DMS 273 treated with DMSO at 0.1 percent for 48 hours (cell line): ENCODE data around the gene PYCARD.
"Not testable (repeated sequence)": the region's sequence is repeated elsewhere in the genome, so short reads cannot be mapped to it uniquely, and the experiment has no call there.

ENCODE experiments used
- DNase-seq: peaks from one replicate; lab custom pipeline; 2025; lab: John Stamatoyannopoulos, UW

Gene PYCARD

DNA sequence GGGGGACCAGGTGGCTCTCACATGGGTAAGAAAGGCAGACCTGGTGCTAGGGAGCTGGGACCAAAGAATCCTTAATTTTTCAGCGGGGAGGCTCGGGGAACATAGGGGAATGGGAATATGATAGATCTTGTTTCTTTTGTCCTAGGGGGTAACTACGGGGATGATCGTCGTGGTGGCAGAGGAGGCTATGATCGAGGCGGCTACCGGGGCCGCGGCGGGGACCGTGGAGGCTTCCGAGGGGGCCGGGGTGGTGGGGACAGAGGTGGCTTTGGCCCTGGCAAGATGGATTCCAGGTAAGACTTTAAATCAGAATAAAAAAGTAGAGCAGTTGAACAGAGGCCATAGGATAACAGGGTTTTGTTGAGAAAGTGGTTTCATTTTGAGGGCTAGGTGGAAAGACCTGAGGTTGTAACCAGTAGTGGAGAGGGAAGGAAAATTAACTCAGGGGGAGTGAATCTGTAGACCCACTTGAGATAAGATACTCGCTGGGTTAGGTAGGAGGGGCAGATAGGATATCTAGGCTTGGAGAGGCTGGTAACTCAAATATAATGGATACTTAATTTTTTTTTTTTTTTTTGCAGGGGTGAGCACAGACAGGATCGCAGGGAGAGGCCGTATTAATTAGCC, 11.6 kb downstream of the PYCARD start:
- no peak for DNase-seq

DNA sequence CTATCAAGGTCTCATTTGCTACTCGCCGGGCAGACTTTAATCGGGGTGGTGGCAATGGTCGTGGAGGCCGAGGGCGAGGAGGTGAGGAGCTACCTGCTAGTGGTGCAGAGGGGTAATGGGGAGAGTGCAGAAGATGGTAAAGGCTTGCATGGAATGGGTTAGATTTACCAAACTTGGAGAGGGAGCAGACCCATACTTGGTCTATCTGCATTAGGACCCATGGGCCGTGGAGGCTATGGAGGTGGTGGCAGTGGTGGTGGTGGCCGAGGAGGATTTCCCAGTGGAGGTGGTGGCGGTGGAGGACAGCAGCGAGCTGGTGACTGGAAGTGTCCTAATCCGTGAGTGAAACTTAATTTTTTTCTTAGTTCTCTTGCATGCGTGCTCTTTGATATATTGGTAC, 12.5 kb downstream of the PYCARD start:
- no peak for DNase-seq

DNA sequence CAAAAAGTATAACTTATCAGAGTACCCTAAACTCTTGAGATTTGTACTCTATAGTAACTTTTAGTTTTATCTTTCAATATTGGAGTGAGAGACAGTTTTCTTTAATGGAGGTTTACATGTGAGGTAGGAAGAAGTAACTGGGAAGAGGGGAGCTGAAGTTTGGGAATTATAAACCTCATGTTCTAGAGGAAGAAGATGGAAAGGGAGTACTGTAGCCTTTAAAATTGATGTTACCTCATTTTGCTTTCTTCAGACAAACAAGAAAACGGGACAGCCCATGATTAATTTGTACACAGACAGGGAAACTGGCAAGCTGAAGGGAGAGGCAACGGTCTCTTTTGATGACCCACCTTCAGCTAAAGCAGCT, 13.2 kb downstream of the PYCARD start:
- no peak for DNase-seq

DNA sequence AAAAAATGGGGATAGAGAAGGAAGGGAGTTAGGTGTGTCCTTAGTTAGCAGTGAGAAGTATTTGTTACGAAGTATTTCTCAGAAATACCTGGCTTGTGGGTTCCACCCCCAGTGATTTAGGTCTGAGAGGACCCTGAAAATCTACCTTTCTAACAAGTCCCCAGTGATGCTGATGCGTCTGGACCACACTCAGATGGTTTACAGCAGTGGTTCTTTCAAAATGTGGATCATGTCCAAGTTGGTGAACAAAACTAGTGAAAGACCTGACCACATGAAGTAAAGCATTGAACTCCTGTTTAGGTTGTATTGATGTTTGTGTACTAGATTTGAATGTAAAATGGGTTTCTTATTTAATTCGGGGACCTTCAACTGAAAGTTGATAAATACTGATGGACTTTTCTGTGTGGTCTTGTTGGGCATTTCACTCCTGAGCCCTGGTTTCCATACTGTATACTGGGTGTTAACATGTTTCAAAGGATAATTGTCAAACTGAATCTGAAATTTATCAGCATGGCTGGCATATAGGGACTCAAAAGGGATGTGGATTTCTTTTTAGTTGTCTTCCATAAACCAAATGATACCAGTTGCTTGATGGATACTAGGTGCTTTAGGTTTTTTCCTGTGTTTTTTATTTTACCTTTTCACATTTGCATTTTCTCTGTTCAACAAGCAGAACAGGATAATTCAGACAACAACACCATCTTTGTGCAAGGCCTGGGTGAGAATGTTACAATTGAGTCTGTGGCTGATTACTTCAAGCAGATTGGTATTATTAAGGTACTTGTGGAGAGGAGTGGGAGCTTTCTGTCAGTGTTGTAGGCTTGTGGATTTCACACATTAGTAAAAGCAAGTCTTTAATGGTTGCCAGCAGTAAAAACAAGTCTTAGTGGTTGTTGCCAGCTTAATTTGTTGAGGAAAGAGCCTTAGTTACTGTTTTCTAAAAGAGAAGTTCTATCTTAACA, 13.8 kb downstream of the PYCARD start:
- DNase-seq, result no peak

DNA sequence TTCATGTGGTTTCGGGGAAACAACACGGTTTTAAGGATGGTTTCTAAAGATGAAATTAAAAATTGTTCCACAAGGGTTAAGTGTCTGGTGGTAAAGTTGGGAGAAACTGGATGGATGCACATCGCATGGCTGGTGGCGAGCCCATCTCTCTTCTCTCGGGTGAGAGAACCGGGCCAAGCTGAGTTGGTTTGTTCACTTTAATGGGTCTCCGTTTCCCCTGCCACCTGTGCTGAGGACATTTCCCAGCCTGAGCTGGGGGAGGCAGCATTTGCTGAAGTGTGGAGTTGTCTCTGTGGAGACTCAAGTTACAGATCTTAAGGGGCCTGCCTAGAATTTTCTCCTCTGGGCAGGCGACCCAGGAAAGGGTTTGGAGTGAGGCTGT, 14.8 kb downstream of the PYCARD start:
- no peak for DNase-seq

DNA sequence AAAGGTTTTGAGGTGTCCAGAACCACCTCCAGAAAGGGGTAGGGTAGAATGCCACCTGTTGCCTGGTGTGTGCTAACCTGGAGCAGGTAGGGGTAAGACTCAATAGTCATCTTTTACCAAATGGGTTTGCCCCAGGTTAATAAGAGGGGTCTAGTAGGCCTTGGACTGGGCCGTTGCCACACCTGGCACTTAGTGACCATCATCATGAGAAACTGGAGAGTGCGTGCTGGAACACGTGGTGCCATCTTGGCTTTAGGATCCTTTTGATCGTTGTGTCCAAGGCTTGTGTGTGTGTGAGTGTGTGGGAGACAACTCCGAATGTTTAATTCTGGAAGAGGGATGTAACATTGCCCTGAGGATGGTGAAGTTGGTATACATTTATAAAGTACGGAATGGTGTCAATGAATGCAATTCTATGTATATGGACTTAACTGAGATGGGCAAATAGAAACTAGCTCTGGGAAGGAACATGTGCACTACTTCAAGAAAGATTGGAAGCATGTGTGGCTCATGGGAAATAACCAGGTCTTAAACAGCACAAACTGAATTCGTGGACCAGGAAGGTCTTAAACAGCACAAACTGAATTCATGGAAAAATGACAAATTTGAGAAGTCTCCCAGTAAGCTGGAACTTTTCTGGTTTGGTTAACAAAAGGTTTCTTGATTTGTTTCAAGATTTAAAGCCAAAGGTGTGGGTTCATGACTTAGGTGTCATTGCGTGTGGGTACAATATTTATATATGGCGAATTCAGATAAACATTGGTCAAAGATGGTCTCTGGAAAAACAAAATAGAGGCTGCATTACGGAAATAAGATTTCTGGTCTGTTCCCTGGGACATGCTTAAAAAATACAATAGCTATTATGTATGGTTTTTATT, 15.4 kb downstream of the PYCARD start:
- no peak for DNase-seq

DNA sequence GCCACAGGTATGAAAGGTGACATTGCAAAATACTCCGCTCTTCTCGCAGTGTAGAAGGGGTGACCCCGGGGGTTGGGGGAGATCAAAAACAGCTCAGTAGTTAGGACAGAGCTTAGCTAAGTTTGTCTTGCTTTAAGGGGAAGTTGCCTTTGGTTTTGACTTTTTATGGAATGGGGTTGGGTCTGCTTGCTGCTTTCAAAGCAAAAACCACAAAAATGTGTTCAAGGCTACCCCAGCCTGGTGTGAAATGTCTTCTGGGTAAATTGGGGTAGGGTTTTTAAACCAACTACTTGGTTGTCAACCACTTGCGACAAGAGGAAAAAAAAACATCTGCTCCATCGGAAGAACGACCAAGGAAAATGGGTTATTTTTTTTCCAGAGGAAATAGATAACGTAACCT, 16.4 kb downstream of the PYCARD start:
- DNase-seq, result no peak

DNA sequence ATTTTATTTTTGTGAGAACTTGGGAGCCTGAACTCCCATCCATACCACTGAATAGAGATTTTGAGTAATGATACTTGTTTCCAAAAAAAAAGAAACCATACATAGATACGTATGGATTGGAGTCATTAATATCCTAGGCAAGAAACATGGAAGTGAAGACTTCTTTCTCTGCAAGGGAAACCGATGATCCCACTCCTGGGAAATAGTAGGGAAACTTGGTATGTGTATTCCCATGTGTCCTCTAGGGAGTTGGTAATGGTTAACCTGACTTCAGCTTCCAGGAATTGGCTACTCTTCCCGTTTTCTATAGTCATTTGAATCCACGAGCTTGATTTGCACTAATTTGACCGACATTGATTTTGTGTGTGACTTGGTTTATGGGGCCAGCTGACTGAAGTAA, 17.2 kb downstream of the PYCARD start:
- DNase-seq, result no peak

DNA sequence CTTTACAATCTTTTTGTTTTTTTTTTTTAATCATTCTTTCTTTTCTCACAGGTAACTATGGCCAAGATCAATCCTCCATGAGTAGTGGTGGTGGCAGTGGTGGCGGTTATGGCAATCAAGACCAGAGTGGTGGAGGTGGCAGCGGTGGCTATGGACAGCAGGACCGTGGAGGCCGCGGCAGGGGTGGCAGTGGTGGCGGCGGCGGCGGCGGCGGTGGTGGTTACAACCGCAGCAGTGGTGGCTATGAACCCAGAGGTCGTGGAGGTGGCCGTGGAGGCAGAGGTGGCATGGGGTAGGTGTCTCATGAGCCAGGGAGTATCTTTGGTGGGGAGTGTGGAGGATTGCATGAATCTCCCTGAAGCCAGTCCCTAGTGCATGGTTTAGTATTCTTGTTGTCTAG, 17.7 kb downstream of the PYCARD start:
- DNase-seq, result no peak

DNA sequence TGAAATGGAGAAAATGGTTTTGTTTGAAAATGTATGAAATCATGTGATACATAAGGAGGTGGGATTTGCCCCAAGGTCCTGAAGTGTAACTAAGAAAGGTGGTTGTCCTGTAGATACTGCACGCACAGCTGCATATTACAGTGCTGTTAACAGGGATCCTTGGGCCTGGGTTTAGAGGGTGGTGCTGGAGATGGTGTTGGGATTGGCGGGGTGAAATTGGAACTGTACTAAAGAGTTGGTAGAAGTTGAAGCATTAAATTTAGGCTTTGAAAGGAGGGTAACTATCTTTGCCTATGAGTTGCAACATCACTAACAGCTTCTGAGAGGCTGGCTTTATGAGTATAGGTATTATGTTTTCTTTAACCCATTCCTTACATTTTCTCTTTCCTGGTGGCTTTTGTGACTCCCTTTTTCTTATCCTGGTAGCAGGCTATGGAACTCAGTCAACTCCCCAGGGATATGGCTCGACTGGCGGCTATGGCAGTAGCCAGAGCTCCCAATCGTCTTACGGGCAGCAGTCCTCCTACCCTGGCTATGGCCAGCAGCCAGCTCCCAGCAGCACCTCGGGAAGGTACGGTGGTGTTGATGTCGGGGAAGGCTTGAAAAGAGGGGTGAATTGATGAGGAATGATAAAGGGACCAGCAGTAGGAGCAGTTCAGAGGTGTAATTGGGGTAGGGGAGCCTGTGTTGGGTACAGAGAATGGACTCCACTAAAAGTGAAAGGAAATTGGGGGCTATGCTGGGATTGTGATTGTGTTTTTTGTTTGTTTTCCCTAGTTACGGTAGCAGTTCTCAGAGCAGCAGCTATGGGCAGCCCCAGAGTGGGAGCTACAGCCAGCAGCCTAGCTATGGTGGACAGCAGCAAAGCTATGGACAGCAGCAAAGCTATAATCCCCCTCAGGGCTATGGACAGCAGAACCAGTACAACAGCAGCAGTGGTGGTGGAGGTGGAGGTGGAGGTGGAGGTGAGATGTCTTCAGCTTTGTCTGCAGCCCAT, 18.8 kb downstream of the PYCARD start:
- DNase-seq, result no peak

DNA sequence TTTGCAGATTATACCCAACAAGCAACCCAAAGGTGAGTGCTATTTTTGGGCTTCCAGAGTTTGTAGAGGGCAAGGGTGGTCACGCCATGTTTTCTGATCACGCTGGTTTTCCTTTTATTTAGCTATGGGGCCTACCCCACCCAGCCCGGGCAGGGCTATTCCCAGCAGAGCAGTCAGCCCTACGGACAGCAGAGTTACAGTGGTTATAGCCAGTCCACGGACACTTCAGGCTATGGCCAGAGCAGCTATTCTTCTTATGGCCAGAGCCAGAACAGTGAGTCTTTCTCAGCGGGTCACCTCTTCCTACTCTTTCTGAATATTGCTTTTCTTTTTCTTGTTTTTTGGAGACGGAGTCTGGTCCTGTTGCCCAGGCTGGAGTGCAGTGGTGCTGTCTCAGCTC, 20.2 kb downstream of the PYCARD start:
- DNase-seq, result no peak

DNA sequence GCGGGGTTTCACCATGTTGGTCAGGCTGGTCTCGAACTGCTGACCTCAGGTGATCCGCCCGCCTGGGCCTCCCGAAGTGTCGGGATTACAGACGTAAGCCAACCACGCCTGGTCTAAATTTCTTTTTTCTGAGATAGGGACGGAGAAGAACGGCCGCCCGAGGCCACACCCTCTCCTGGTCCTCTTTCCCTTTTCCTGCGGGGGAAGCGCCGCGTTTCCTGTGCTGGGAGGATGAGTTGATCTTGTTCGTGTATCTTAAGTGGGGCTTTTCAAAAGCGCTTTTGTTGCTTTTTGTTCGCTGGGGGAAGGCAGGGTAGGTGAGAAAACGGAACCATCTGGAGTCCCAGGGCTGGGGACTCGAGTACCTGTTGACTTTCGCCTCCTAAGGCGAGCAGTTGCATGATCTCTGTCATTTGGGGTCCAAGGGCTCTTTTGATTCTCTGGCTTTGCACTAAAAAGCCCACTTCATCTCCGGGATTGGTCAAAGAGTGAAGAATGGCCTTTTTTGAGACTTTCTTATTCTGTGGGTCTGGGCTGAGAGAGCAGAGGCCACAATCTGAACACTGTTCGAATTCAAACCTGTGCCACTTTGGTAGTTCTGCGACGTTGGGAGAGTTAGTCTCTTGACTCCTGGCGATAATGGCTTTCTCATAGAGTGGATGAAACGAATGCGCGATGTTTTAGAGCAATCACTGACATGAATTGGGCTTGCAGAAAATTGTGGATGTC, 21.3 kb downstream of the PYCARD start:
- no peak for DNase-seq

DNA sequence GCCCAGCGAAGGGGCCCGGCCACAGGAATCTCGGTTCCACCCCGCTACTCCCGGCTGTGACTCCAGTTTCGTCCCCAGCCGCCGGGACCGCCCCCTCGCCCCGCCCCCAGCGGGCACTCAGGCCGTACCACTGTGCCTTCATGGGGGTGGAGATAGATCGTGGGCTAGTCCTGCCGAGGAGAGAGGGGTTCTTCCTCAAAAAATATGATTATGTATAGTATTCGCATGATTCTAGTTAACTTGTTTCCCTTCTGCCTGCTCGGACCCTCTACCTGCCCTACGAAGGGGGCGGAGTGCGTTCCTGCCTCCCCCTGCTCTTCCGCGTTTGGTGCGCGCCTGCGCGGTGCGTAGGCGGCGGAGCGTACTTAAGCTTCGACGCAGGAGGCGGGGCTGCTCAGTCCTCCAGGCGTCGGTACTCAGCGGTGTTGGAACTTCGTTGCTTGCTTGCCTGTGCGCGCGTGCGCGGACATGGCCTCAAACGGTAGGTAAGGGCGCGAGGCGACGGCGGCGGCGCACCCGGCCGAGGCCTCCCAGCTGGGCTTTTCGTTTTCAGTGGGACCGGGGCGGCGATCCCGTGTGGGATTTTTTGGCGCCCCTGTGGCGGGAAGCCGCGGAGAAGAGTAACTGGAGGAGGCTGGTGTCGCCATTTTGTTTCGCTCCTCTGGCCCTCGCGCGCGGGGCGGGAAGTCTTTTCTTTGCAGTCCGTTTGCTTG, 22.7 kb downstream of the PYCARD start, which contains the start of gene FUS:
Gene FUS, plus strand, starts transcription at position 393 of the 713 bp plus-strand sequence. Its CDS starts 76 bp downstream, at position 469.
- no peak for DNase-seq

DNA sequence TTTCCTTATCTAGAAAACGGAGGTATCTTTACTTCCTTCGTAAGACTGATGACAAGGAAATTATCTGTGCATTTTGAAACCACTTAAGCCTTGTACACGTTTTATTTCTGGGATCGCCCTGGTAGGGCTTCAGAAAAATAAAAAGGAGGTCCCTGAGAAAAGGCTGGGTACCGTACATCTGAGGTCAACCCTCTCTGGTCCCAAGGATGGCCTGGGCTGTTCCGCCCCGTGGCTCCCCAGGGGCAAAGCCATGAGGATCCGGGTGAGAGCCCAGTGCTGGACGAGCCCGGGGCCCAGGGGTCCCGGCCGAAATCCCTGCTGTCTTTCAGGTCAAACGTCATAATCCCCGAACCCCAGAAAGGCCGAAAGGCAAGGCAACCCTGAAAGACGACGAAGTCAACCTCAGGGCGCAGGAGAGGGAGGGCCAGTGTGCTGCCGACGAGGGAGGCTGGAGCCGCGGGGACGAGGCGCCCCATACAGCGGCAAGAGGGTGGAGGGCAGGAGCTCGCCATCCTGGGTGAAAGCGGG, 23.3 kb downstream of the PYCARD start:
- DNase-seq, result no peak

DNA sequence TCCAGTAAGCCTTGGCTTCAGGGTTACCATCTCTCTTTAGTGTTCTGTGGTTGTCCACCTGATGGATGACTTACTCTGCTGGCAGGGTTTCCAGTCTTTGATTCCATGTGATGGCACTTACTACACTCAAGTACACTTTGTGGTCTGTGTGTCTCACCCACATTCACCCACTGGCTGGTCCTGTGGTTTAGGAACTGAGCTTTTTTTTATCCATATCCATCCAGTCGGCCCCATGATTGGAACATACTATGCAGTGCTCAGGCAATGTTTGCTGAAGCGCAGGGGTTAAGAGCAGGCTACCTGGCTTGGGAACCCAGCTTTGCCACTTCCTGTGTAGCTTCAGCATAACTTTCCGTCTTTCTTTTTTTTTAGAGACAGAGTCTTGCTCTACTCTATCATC, 25.4 kb downstream of the PYCARD start:
- no peak for DNase-seq

DNA sequence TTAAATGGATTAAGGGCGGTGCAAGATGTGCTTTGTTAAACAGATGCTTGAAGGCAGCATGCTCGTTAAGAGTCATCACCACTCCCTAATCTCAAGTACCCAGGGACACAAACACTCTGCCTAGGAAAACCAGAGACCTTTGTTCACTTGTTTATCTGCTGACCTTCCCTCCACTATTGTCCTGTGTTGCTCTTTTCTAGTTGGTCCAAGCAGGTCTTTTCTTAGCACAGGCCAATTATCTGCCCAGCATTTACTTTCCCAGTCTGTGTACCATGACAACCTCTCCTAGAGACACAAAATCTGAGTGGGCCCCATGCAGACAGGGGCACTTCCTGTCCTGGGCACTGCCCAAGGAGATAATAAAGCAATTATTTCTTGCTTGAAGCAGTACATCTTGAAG, 32.5 kb downstream of the PYCARD start:
- not testable (repeated sequence) for DNase-seq

DNA sequence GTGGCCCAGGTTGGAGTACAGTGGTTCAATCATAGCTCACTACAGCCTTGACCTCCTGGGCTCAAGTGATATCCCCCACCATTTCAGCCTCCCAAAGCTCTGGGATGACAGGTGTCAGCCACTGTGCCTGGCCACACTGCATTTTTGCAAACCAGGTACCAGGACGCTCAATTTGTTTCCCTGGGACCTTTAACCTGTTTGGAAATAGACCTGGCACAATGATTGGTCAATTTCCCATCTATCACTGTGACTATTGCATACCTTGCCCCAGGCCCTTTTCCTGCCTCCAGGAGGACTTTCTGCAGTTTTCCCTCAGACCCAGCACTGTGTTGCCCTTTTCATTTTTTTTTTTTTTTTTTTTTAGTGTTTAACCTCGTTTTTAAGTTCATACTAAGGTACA, 33.7 kb downstream of the PYCARD start:
- DNase-seq, result no peak

DNA sequence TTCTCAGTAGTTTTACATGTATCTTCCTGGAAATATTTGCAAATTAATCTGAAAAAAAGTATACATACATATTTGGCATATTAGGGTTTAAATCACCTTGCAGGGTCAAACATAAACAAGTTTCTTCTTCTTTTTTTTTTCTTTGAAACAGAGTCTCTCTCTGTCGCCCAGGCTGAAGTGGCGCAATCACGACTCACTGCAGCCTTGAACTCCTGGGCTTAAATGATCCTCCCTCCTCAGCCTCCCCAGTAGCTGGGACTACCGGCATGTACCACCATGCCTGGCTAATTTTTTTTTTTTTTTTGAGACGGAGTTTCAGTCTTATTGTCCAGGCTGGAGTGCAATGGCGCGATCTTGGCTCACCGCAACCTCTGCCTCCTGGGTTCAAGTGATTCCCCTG, 35.2 kb downstream of the PYCARD start:
- DNase-seq, result no peak

DNA sequence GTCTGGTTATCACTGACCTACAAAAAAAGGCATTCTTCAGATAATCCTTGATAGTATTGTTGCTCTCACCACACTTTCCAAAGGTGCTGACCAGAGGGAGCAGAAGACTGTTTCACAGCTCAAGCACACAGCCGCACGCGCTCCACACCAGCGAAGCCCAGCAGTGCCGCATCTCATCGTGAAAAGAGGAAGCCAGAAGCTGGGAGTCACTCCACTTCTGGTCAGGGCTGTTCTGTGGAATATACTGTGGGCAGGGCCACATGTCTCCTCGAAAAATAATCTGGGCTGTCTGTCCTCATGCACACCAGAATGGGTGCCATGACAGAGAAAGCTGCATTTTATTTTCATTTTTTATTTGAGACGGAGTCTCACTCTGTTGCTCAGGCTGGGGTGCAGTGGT, 45.4 kb downstream of the PYCARD start:
- no peak for DNase-seq
